Adrenal gland (tissue), 12 donors: ENCODE results near the gene HPS4. TPM values are rescaled to one million over a fixed set of nuclear protein-coding genes. Genes with fewer than 3 reads are reported as not detected.

Source experiments
- DNase-seq, 7 donors: peaks; one replicate each; pipeline ENCODE4 v3.0.0-alpha.2; 2019 to 2020
- H3K27ac ChIP-seq, 5 donors: fragments of 200-600 bp; sonication (generic) in 4 of 5; 1 replicate in 3 of 5; 2 replicates in 2 of 5; pipeline versions ENCODE4 v1.5.1 to v1.8.0; 2016 to 2020; ENCODE audit warnings: mild to moderate bottlenecking in 1 of 5
- H3K27me3 ChIP-seq: fragments of 200-600 bp; 2 replicates; pipeline ENCODE4 v1.8.0; 2021
- H3K36me3 ChIP-seq, 2 donors: fragments of 200-600 bp; replicated peaks in 1 of 2; 1 replicate in 1 of 2; 2 replicates in 1 of 2; pipeline versions ENCODE4 v1.5.1 to v1.8.0; 2018 to 2022
- H3K4me1 ChIP-seq, 2 donors: fragments of 200-600 bp; replicated peaks in 1 of 2; 1 replicate in 1 of 2; 2 replicates in 1 of 2; pipeline versions ENCODE4 v1.5.1 to v1.8.0; 2018 to 2021
- H3K4me3 ChIP-seq, 4 donors: fragments of 200-600 bp; sonication (generic) in 3 of 4; one replicate each; pipeline ENCODE4 v1.5.1; 2016 to 2018
- H3K9me3 ChIP-seq, 3 donors: fragments of 200-600 bp; sonication (generic) in 1 of 3; replicated peaks in 1 of 3; 1 replicate in 2 of 3; 2 replicates in 1 of 3; pipeline versions ENCODE4 v1.5.1 to v1.8.0; 2016 to 2021
- POLR2A ChIP-seq, 2 donors: fragments of 450-650 bp; IDR thresholded peaks; one replicate each; pipeline ENCODE4 v1.6.1; 2017; ENCODE audit warnings: antibody characterized with exemption in 2 of 2, mild to moderate bottlenecking in 2 of 2, moderate library complexity in 1 of 2
- WGBS, 4 donors: extraction: QIAGEN DNeasy Blood & Tissue Kit in 2 of 4; methylation state at CpG; one replicate each; pipeline versions ENCODE4 v1.1.5 to v1.1.7; 2013 to 2017; 5-methylcytosine and 5-hydroxymethylcytosine counted together
- intact Hi-C, 2 donors: fragments of 100-400 bp; cut with DNase I; formaldehyde crosslinking; loops; one replicate each; pipeline versions ENCODE4 v1.14.1 to v1.15.0; 2022 to 2023
- polyA plus RNA-seq, 3 donors: library from polyadenylated mRNA; stranded (reverse); fragments of 200-250 nt in 2 of 3; fragments of 350-450 nt in 1 of 3; fragmentation: Illumina TruSeq in 1 of 3; extraction: RNeasy Lipid Tissue Mini Kit (QIAGEN cat#74804) in 1 of 3; gene quantifications; one replicate each; pipeline ENCODE4 v1.2.3, GENCODE V29; 2013 to 2014
- total RNA-seq, 9 donors: library from RNA; depleted of rRNA in 4 of 9; stranded (reverse); fragments of >200 nt in 4 of 9; fragments of 120-200 nt in 1 of 9; fragmentation: NEBNext Ultra II Directional in 1 of 9; extraction: Animal tissue kit (Norgen Biotek cat#: 25700) in 1 of 9; gene quantifications; one replicate each; pipeline versions ENCODE4 v1.1.0 to v1.2.4, GENCODE V29; 2013 to 2023
- TF ChIP-seq, protein P1 (sequence below), 6 experiments: fragments of 450-650 bp in 4 of 6; fragments of 200-600 bp in 2 of 6; sonication (generic) in 1 of 6; IDR thresholded peaks; 1 replicate in 5 of 6; 2 replicates in 1 of 6; pipeline versions ENCODE4 v1.5.1 to v1.8.0; 2016 to 2021; ENCODE audit warnings: antibody characterized with exemption in 6 of 6, mild to moderate bottlenecking in 2 of 6, moderate library complexity in 1 of 6
- donor health status: healthy with polysubstance abuse.
- donor health status: Bipolar disorder and iron deficiency.
- donor health status: DM: yes; HTN: yes; CAD: no.
- donor health status: DM: no; HTN: no; CAD: no.
- donor health status: DM: no; HTN: no; CAD: no.
- donor health status: DM: yes; HTN: yes; CAD: no.

Gene HPS4
- total and polyA plus RNA-seq, 12 donors = 19.9 to 38.6 (median 31.9) TPM

DNA sequence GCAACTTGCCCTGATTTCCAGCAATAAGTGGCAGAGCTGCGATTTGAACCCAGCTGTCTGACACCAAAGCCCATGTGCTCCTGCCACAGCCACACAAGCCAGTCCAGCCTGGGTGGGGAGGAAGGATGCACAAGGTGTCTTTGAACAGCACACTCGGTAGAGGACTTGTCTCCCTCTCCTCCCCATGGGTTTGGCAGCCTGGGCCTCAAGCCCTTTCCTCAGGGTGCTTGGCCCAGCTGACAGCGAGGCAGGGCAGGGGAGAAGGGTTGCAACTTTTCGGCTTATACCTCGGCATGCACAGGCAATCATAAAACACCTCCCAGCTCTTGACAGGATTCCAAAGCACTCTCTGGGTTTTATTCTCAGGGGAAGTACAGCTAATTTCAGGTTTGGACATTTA, 35.2 kb downstream of the HPS4 start:
- intact Hi-C loops = no loop called here
- Histone ChIP-seq H3K27me3 (no peaks in the 10 kb centered on the region), H3K36me3 (peaks cover 0 to 27% of the 10 kb centered on the region in 2 donors), H3K27ac (no peak overlapping the region), H3K4me3 (no peak overlapping the region), H3K4me1 (no peaks in the 10 kb centered on the region), H3K9me3 (no peaks in the 10 kb centered on the region)
- no peak for TF ChIP-seq POLR2A (IDR thresholded peaks at IDR 0.05)
- TF ChIP-seq, protein P1, sequence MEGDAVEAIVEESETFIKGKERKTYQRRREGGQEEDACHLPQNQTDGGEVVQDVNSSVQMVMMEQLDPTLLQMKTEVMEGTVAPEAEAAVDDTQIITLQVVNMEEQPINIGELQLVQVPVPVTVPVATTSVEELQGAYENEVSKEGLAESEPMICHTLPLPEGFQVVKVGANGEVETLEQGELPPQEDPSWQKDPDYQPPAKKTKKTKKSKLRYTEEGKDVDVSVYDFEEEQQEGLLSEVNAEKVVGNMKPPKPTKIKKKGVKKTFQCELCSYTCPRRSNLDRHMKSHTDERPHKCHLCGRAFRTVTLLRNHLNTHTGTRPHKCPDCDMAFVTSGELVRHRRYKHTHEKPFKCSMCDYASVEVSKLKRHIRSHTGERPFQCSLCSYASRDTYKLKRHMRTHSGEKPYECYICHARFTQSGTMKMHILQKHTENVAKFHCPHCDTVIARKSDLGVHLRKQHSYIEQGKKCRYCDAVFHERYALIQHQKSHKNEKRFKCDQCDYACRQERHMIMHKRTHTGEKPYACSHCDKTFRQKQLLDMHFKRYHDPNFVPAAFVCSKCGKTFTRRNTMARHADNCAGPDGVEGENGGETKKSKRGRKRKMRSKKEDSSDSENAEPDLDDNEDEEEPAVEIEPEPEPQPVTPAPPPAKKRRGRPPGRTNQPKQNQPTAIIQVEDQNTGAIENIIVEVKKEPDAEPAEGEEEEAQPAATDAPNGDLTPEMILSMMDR (IDR thresholded peaks at IDR 0.05) = no peak
- WGBS, 4 donors = 72 to 85% (median 75%) methylated on average over 3 to 5 of the region's 5 CpGs
- DNase-seq = no peak

DNA sequence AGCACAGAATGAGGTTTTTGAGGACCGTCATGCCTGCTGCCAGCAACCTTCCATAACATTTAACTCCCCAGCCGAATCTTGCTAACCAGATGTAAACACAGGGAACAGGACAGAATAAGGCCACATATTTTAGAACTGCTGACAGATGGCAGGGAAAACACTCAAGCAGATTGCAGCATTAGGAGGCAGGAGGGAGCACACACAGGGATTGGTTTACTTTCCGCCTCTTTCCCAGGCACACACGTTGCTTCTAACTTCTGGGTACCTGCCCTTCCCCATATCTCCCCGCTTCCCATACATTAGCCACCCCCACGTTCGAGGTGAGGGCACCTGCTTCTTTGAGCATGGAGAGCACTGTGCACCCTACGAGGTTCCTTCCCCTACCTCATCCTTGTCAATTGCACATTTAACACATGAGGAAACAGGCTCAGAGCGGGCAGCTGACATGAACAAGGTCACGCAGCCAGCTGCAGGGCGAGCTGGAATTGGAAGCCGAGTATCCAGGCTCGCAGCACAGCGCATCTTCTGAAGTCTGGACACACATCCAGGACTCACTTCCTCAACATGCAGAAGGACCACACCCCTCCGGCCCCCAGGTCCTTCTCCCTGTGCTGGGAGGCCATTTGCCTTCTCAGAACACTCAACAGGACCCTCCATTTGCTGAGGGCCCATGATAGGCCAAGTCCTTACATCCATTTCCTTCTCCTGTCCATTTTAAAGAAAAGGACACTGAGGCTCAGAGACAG, 35.8 kb downstream of the HPS4 start:
- intact Hi-C loops = no loop called here
- TF ChIP-seq POLR2A (IDR thresholded peaks at IDR 0.05) = no peak
- TF ChIP-seq, protein P1 (IDR thresholded peaks at IDR 0.05) = no peak
- DNase-seq = no peak
- Histone ChIP-seq H3K9me3 (no peaks in the 10 kb centered on the region), H3K36me3 (peaks cover 0 to 22% of the 10 kb centered on the region in 2 donors), H3K4me1 (no peaks in the 10 kb centered on the region), H3K4me3 (no peak overlapping the region), H3K27ac (no peak overlapping the region), H3K27me3 (no peaks in the 10 kb centered on the region)
- 76 to 82% (median 79%) methylated on average over 15 of the region's 15 CpGs for WGBS, 4 donors

DNA sequence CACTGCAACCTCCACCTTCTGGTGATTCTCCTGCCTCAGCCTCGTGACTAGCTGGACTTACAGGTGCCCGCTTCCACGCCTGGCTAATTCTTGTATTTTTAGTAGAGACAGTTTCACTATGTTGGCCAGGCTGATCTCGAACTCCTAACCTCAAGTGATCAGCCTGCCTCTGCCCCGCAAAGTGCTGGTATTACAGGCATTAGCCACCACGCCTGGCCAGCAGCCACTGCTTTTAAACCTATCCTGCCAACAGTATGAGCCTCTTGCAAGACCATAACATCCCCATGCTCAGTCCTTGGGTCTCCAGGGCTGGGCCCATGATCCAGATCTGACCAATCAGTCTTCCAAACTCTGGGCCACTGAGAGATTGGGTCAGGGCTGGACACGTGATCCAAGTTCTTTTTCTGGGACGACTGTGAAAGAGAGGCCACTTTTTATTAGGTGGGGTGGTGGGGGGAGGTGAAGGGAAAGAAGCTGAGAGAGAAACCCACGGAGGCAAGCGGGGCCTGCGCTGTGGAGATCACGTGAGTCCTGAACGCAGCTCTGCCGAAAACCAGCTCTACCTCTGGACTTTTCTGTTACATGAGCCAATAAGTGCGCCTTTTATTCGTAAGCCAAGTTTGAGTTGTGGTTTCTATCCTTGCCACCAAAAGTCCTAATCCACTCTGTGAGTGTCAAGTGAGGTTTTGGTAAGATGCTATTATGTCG, 36.6 kb downstream of the HPS4 start:
- Histone ChIP-seq H3K36me3 (peaks cover 0 to 14% of the 10 kb centered on the region in 2 donors), H3K27ac (no peak overlapping the region), H3K4me3 (no peak overlapping the region), H3K4me1 (no peaks in the 10 kb centered on the region), H3K9me3 (no peaks in the 10 kb centered on the region), H3K27me3 (no peaks in the 10 kb centered on the region)
- no peak for DNase-seq
- 84 to 89% (median 86%) methylated on average over 17 of the region's 17 CpGs for WGBS, 4 donors
- no peak for TF ChIP-seq POLR2A (IDR thresholded peaks at IDR 0.05)
- TF ChIP-seq, protein P1 (IDR thresholded peaks at IDR 0.05) = no peak
- intact Hi-C loops = no loop called here

DNA sequence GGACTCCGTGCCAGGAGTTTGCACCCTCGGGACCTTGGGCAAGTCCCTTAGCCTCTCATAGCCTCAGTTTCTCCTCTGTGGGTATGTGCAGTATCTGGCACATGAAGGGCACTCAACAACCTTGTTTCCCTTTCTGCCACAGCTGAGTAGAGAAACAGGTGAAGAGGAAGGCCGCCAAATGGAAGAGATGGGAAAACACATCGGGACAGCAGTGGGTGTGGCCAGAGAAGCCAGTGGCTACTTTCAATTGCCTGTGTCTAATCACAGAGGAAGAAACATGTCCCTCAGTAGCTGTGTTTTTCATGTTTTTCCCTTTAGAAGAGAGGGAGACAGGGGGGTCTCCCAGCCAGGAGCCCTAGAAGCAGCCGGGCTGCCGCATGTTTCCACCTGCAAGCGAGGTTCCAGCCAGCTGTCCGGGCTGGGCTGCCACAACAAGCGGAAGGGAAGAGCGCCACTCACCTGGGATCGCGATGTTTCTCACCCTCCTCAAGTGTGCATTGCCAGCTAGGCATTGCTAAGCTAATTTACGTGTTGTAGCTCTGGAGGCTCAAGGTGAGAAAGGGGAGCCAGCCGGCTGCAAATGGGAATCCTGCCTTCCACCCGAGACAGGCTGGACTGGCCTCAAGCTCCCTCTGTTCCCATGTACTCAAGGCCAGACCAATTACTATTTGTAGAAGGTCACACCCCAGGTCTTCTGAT, 37.9 kb downstream of the HPS4 start:
- Histone ChIP-seq H3K27me3 (no peaks in the 10 kb centered on the region), H3K4me3 (no peak overlapping the region)
- DNase-seq = no peak

More for the DNA sequence above, 37.9 kb downstream of the HPS4 start:
- Histone ChIP-seq H3K36me3 (peaks cover 0 to 5% of the 10 kb centered on the region in 2 donors), H3K9me3 (no peaks in the 10 kb centered on the region), H3K4me1 (no peaks in the 10 kb centered on the region), H3K27ac (no peak overlapping the region)
- WGBS, 4 donors = 55 to 67% (median 66%) methylated on average over 11 to 15 of the region's 15 CpGs
- TF ChIP-seq, protein P1 (IDR thresholded peaks at IDR 0.05) = no peak
- no peak for TF ChIP-seq POLR2A (IDR thresholded peaks at IDR 0.05)
- intact Hi-C loops = no loop called here
